Hematopoietic multipotent progenitor cell treated with erythropoietin and hydrocortisone succinate and interleukin-3 and kit ligand, for 4 days (in vitro differentiated cells): ENCODE measurements around the gene RASD1.

ENCODE experiments used
- DNase-seq: peaks from one replicate; pipeline ENCODE4 v3.0.0-alpha.2; 2015

RASD1 gene

GRCh38 chr17:17509601-17510425 lies 13.6 kb upstream of the RASD1 start:
- DNase-seq = peak; percentile 40

GRCh38 chr17:17508646-17509591 lies 12.7 kb upstream of the RASD1 start:
- peak; percentile 78 for DNase-seq

GRCh38 chr17:17508019-17508535 lies 11.9 kb upstream of the RASD1 start:
- DNase-seq = no peak

- no peak for DNase-seq
These were observed 11.3 kb upstream of the RASD1 start for GRCh38 chr17:17507465-17508011.

GRCh38 chr17:17506893-17507464 lies 10.8 kb upstream of the RASD1 start:
- no peak for DNase-seq

- no peak for DNase-seq
These were observed 10.1 kb upstream of the RASD1 start for GRCh38 chr17:17506181-17506741.

GRCh38 chr17:17505610-17506171 lies 9.5 kb upstream of the RASD1 start:
- DNase-seq = no peak

- no peak for DNase-seq
These were observed 9.0 kb upstream of the RASD1 start for GRCh38 chr17:17505151-17505550.

- no peak for DNase-seq
These were observed 8.3 kb upstream of the RASD1 start for GRCh38 chr17:17504341-17505140.

GRCh38 chr17:17503566-17504130 lies 7.5 kb upstream of the RASD1 start:
- no peak for DNase-seq

GRCh38 chr17:17502741-17503565 lies 6.8 kb upstream of the RASD1 start:
- DNase-seq = no peak

- DNase-seq = peak; percentile 25
These were observed 4.9 kb upstream of the RASD1 start for GRCh38 chr17:17500999-17501605.

- no peak for DNase-seq
These were observed 3.4 kb upstream of the RASD1 start for GRCh38 chr17:17499402-17500145.

- no peak for DNase-seq
These were observed 2.6 kb upstream of the RASD1 start for GRCh38 chr17:17498606-17499301.

GRCh38 chr17:17497845-17498520 lies 1.8 kb upstream of the RASD1 start:
- no peak for DNase-seq

GRCh38 chr17:17497065-17497844 lies 1.1 kb upstream of the RASD1 start:
- no peak for DNase-seq
